NCI-H526 (cell line): ENCODE results near the gene MAGEF1.

Source experiments
- DNase-seq, 2 experiments: peaks; one replicate each; lab custom pipeline; 2025; lab: John Stamatoyannopoulos, UW

The MAGEF1 gene

DNA sequence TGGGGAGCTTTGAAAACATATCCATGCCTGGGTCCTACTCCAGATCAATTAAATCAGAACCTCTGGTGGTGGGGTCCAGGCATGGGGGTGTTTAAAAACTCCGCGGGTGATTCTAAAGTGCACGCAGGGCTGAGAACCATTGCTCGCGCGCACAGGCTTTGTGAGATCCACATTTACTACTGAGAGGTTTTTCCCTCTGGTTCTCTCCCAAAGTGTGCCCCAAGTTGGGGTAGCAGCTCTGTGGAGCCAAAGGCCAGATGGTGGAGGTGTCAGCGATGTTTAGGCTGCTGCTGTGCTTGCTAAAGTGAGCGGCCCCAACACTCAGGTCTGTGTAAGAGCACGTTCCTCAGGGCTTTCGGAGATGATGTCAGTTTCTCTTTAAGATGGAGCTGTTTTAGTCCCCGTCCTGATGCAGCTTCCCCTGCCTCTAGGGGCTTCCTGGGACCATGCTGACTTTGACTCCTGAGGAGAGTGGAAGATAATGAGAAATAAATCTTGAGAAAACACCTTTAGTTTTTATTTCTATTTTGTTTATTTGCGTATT is 13.4 kb upstream of the MAGEF1 start:
- DNase-seq, result no peak

DNA sequence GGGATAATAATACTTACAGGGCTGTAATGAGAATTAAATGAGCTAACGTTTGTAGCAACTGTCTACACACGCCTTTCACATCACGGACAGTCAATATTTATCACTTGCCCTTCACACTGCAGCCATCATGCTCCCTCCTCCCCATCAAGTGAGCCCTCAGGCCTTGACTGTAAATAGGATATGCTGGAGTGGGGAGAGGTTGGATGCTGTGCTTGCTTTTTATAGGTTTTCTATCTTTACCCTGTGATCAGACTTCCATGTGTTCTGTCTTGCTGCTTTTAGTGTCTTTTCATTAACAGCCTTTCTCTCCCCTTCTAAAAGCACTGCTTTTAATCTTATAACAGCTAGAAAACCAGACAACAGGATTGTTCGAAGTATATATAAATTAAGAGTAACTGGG is 12.8 kb upstream of the MAGEF1 start:
- DNase-seq, result no peak

DNA sequence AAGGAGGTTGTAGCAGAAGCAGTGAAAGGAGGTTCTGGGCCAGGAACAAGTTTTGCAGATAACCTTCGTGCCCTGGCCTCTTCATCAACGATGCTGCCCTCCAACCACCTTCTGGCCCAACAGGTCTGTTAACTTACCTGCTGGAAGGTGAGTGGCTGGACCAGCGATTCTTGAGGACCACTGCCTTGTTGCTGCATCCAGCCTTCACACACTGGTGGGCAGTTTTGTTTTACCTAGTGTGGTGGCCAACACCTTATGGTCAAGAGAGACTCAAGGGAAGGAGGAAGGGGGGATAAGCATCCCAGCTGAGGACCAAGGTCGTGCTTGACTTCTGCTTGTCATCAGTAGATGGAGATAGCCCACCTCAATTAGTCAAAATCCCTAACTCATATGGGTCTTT is 7.8 kb upstream of the MAGEF1 start:
- no peak for DNase-seq

DNA sequence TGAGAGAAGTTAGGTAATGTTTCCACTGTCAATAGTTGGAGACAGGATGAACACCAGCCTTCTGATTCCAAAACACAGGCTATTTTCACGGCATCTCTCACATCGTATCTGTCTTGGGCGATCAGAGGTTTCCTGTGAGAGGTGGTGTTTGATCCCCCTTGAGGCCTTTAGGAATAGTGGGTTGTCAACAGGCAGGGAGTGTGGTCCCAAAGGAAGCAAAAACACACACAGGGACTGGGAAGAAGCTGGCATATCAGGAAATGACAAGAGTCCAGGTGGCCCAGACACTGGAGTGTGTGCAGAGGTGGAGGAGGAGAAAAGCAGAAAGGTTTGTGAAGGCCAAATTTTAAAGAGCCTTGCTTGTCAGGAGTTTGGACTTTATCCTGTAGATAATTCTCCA is 6.6 kb upstream of the MAGEF1 start:
- DNase-seq, result no peak

GRCh38 chr3:184717399-184717983 is 5.6 kb upstream of the MAGEF1 start:
- peak in 1 of 2 experiments; percentile 57 for DNase-seq

- DNase-seq, result peak; percentile 39 to 82
Measured at GRCh38 chr3:184716622-184717398, 4.9 kb upstream of the MAGEF1 start.

- no peak for DNase-seq
Measured at GRCh38 chr3:184715943-184716621, 4.2 kb upstream of the MAGEF1 start.

- no peak for DNase-seq
Measured at GRCh38 chr3:184713521-184713920, 1.7 kb upstream of the MAGEF1 start.

- DNase-seq, result no peak
Measured at GRCh38 chr3:184713040-184713355, 1.1 kb upstream of the MAGEF1 start.

DNA sequence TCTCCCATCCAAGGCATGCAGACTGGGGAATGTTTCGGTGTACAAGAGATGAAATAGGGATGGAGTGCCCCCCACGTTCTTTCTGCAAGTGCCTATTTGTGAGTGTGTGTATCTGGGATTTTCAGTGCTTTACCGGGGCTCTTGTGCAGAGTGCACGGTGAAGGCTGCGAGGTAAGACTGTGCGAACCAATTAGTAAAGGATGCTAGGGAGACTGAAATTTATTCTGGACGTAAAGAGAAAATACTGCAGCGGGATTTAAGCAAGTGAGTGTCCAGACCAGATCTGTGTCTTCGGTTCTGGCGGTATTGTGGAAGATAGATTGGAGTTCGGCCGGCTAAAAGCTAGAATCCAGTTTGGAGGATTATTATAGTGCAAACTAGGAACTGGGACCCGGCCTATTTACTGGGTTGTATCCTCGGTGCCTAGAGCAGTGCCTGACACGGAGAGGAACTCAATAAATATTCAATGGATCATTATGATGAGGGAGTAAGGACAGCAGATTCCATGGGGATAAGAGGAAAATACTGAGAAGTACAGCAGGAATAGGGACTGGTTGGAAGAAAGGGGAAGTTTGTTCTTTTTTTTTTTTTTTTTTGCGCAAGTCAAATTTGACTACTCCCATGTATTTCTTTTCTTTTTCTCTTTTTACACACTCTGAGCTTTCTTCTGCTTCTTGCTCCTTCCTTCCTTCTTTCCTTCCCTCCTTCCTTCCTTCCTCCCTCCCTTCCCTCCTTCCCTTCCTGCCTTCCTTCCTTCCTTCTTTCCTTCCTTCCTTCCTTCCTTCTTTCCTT is 580 bp upstream of the MAGEF1 start:
- no peak for DNase-seq

DNA sequence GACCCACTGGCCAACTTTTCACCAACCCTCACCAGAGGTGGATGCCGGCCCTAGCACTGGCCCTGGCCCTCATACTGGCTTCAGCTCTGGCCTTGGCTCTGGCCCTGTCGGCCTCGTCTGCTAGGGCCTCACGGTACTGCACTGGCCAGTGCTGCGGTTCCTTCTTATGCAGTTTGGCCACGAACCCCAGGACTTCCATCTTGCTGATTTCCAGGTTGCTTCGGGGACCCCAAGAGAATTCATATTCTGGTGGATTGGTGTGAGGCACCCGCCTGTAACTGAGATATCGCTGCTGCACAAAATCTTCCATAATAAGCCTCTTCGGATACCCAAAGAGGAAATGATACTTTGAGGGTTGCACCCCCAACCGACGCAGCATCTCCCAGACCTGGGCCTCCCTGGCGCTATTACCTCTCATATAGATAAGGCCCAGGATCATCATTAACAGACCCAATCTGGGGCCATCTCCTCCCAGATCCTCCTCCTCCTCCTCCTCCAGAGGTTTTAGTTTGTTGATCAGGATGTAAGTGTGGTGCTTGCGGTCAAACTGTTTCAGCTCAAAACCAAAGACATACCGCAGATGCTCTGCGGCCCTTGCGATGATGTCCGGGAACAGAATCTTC is 883 bp downstream of the MAGEF1 start:
- peak in 1 of 2 experiments; percentile 33 for DNase-seq

DNA sequence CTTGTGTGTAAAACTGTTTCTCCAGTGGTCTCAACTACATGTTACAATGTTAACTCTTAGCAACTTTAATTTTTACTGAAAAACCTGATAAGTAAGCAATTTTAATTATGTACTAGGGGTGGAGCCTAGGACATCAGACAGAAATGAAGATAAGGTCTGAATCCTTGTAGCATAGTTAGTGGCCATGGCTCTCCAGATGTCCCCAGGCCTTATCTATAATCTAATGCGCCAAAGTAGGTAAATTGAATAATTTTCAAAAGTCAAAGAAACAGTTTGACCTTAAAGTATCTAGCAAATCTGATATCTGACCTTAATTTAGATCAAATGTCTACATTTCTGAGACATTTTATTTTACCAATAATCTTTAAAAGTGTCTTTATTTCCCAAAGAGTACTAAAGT is 8.2 kb downstream of the MAGEF1 start:
- DNase-seq, result no peak

GRCh38 chr3:184700759-184701158 is 11.1 kb downstream of the MAGEF1 start:
- DNase-seq, result no peak

- no peak for DNase-seq
Measured at GRCh38 chr3:184697845-184698244, 14.0 kb downstream of the MAGEF1 start.

DNA sequence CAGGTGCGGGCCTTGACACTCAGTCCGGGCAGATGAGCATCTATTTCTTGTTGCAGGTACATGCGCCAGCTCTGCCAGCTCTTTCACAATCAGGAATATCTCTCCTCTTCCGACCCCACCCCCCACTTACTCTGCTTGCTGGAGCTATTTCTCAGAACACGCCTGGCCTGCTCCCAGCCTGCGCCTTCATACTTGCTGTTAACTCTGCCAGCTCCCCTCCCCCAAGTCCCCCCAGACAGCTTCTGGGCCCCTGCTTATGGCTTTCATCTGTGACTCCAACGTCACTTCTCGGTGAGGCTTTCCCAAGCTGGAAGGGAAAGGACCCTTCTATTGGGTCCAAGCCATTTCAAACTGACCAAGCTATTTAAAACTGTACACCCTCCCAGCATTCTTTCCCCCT is 15.2 kb downstream of the MAGEF1 start:
- no peak for DNase-seq

- DNase-seq, result no peak
Measured at GRCh38 chr3:184694716-184695115, 17.1 kb downstream of the MAGEF1 start.

DNA sequence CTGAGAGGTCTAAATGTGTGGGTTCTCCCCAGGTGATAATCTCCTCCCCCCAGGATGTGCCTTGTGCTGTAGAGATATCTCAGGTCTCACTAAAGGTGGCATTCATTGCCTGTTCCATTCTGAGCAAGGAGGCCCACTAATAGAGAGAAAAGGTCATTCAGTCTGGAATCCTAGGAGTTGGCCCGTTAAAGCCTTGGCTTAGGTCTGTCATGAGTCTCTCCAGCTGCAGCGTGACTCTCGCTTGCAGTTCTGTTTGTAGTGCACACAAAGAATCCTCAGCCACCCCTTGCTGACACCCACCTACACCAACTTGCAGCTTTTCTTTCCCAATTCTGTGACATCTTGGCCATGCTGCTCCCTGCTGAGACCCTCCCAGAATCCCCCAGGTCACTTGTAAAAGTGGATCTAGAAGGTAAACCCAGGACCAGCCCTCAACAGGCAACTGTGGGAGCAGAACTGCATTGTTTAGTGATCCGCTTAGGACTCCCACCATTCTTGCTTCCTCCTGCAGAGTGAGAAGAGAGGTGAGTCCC is 17.7 kb downstream of the MAGEF1 start:
- DNase-seq, result no peak

DNA sequence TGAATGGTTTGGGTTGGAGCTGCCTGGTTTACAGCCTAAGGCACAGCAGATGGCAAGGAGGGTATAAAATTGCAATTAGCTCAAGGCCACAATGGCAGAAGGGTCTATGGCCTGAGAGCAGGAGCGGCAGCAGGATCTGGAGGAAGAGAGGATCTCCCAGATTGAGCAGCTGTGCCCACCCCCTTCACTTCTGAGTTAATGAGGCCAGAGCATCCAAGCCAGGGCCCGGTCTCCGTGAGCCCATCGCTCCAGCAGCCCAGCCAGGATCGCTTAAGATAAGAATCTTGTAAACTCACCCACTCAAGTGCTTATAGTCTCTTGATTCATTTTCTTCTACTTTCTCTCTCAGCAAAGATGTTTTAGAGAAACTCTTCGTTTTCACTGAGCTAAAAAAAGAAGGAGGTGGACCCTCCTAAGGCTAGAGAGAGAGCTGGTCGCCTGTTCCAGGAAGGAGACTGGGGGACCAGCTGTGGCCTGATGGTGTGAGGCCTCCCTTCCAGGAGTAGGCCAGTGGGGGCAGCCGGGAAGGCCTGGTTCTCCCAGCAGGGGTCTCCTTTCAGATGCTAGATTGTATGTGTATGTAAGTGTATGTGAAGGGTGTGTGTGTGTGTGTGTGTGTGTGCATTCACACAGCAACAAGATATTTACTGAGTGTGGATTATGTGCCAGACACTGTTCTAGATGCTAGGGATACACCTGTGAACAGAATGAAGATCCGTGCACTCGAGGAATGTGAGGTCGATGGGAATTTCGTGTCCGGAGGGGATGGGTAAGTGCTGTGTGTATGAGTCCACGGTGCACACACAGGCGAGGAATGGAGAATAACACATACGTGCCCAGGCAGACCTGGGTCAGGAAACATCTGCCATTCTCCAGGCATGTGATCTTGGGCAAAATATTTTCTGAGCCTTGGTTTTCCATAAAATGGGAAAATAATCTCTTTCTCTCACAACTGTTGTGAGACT is 18.6 kb downstream of the MAGEF1 start:
- DNase-seq, result peak in 1 of 2 experiments; percentile 37

GRCh38 chr3:184691397-184692231 is 20.2 kb downstream of the MAGEF1 start:
- no peak for DNase-seq
